Measurements from ENCODE around the gene TTL.
"Not testable (repeated sequence)": the region's sequence is repeated elsewhere in the genome, so short reads cannot be mapped to it uniquely, and the experiment has no call there.

The TTL gene

DNA sequence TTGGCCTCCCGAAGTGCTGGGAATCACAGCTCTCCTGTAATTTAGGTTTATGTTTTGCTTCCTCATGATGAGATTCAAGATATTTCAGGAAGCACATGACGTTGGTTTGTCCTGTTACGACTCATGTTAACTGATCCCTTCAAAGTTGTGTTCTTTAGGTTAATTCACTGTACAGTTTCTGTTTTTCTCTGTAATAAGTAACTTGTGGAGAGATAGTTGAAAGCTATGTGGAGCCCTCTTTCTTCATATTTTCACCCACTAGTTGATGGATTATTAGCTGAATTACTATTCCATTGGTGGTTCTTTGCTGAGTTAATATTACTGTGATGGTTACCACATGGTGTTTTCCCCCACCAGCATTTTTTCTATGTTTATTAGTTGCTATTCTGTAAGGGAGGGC, 84.1 kb downstream of the TTL start:
- Histone ChIP-seq H3K4me1 (ENCODE audit: control insufficient read depth, insufficient read depth, low read length) (no peaks in the 10 kb centered on the region), H3K4me3 (ENCODE audit: low read length) (no peak overlapping the region), H3K36me3 (ENCODE audit: insufficient read depth, low read length) (peaks cover 47% of the 10 kb centered on the region), H3K9me3 (replicated peaks; ENCODE audit: low read length) (no peaks in the 10 kb centered on the region), H3K9ac (ENCODE audit: low read depth, low read length) (no peak overlapping the region), H3K4me2 (ENCODE audit: low read length) (no peak overlapping the region), H3K27me3 (ENCODE audit: control insufficient read depth, insufficient read depth, low read length) (no peaks in the 10 kb centered on the region)

GRCh38 chr2:112566508-112566907, 84.6 kb downstream of the TTL start:
- H3K9me3 ChIP-seq (replicated peaks; ENCODE audit: low read length); H3K27me3 ChIP-seq (ENCODE audit: control insufficient read depth, insufficient read depth, low read length); H3K9ac ChIP-seq (ENCODE audit: low read depth, low read length); H3K4me2 ChIP-seq (ENCODE audit: low read length); H3K4me3 ChIP-seq (ENCODE audit: low read length); H3K4me1 ChIP-seq (ENCODE audit: control insufficient read depth, insufficient read depth, low read length): not testable (repeated sequence)
- H3K36me3 ChIP-seq (ENCODE audit: insufficient read depth, low read length), result peaks cover 47% of the 10 kb centered on the region

- Histone ChIP-seq H3K4me3 (ENCODE audit: low read length) (no peak overlapping the region), H3K4me1 (ENCODE audit: control insufficient read depth, insufficient read depth, low read length) (no peaks in the 10 kb centered on the region), H3K9ac (ENCODE audit: low read depth, low read length) (no peak overlapping the region), H3K36me3 (ENCODE audit: insufficient read depth, low read length) (peaks cover 68% of the 10 kb centered on the region), H3K27me3 (ENCODE audit: control insufficient read depth, insufficient read depth, low read length) (no peaks in the 10 kb centered on the region), H3K4me2 (ENCODE audit: low read length) (no peak overlapping the region), H3K9me3 (replicated peaks; ENCODE audit: low read length) (no peaks in the 10 kb centered on the region)
Observed at GRCh38 chr2:112572005-112572404, 90.0 kb downstream of the TTL start.

- Histone ChIP-seq H3K27me3 (ENCODE audit: control insufficient read depth, insufficient read depth, low read length) (no peaks in the 10 kb centered on the region), H3K4me2 (ENCODE audit: low read length) (no peak overlapping the region), H3K36me3 (ENCODE audit: insufficient read depth, low read length) (peaks cover 27% of the 10 kb centered on the region), H3K9me3 (replicated peaks; ENCODE audit: low read length) (no peaks in the 10 kb centered on the region), H3K9ac (ENCODE audit: low read depth, low read length) (no peak overlapping the region), H3K4me1 (ENCODE audit: control insufficient read depth, insufficient read depth, low read length) (peaks cover 17% of the 10 kb centered on the region), H3K4me3 (ENCODE audit: low read length) (no peak overlapping the region)
Observed at GRCh38 chr2:112577756-112578155, 95.8 kb downstream of the TTL start.

- Histone ChIP-seq H3K9ac (ENCODE audit: low read depth, low read length) (no peak overlapping the region), H3K4me1 (ENCODE audit: control insufficient read depth, insufficient read depth, low read length) (peaks cover 24% of the 10 kb centered on the region), H3K9me3 (replicated peaks; ENCODE audit: low read length) (no peaks in the 10 kb centered on the region), H3K36me3 (ENCODE audit: insufficient read depth, low read length) (peaks cover 19% of the 10 kb centered on the region), H3K27me3 (ENCODE audit: control insufficient read depth, insufficient read depth, low read length) (no peaks in the 10 kb centered on the region), H3K4me3 (ENCODE audit: low read length) (no peak overlapping the region), H3K4me2 (ENCODE audit: low read length) (no peak overlapping the region)
Observed at GRCh38 chr2:112579241-112579640, 97.3 kb downstream of the TTL start.

GRCh38 chr2:112580084-112580483, 98.1 kb downstream of the TTL start:
- Histone ChIP-seq H3K9ac (ENCODE audit: low read depth, low read length) (no peak overlapping the region), H3K4me2 (ENCODE audit: low read length) (no peak overlapping the region), H3K4me1 (ENCODE audit: control insufficient read depth, insufficient read depth, low read length) (peaks cover 27% of the 10 kb centered on the region), H3K36me3 (ENCODE audit: insufficient read depth, low read length) (peaks cover 11% of the 10 kb centered on the region), H3K27me3 (ENCODE audit: control insufficient read depth, insufficient read depth, low read length) (no peaks in the 10 kb centered on the region), H3K4me3 (ENCODE audit: low read length) (no peak overlapping the region), H3K9me3 (replicated peaks; ENCODE audit: low read length) (no peaks in the 10 kb centered on the region)

- Histone ChIP-seq H3K9ac (ENCODE audit: low read depth, low read length) (no peak overlapping the region), H3K27me3 (ENCODE audit: control insufficient read depth, insufficient read depth, low read length) (no peaks in the 10 kb centered on the region), H3K36me3 (ENCODE audit: insufficient read depth, low read length) (no peaks in the 10 kb centered on the region), H3K4me2 (ENCODE audit: low read length) (no peak overlapping the region), H3K9me3 (replicated peaks; ENCODE audit: low read length) (no peaks in the 10 kb centered on the region), H3K4me1 (ENCODE audit: control insufficient read depth, insufficient read depth, low read length) (peaks cover 32% of the 10 kb centered on the region), H3K4me3 (ENCODE audit: low read length) (no peak overlapping the region)
Observed at GRCh38 chr2:112582314-112582746, 100.4 kb downstream of the TTL start.

- H3K4me3 ChIP-seq (ENCODE audit: low read length), result peak overlapping the region; percentile 75
- H3K9ac ChIP-seq (ENCODE audit: low read depth, low read length), result peak overlapping the region; percentile 96
- H3K4me2 ChIP-seq (ENCODE audit: low read length), result peak overlapping the region; percentile 98
- peaks cover 4% of the 10 kb centered on the region for H3K36me3 ChIP-seq (ENCODE audit: insufficient read depth, low read length)
- H3K27me3 ChIP-seq (ENCODE audit: control insufficient read depth, insufficient read depth, low read length), result no peaks in the 10 kb centered on the region
- H3K4me1 ChIP-seq (ENCODE audit: control insufficient read depth, insufficient read depth, low read length), result peaks cover 32% of the 10 kb centered on the region
- no peaks in the 10 kb centered on the region for H3K9me3 ChIP-seq (replicated peaks; ENCODE audit: low read length)
Observed at GRCh38 chr2:112583497-112584133, 101.7 kb downstream of the TTL start.

- Histone ChIP-seq H3K4me3 (ENCODE audit: low read length) (peak within 1 kb of the TSS; percentile 75), H3K36me3 (ENCODE audit: insufficient read depth, low read length) (peaks cover 4% of the 10 kb centered on the region), H3K9ac (ENCODE audit: low read depth, low read length) (peak within 1 kb of the TSS; percentile 96), H3K27me3 (ENCODE audit: control insufficient read depth, insufficient read depth, low read length) (no peaks in the 10 kb centered on the region), H3K4me2 (ENCODE audit: low read length) (peak within 1 kb of the TSS; percentile 98), H3K4me1 (ENCODE audit: control insufficient read depth, insufficient read depth, low read length) (peaks cover 29% of the 10 kb centered on the region), H3K9me3 (replicated peaks; ENCODE audit: low read length) (no peaks in the 10 kb centered on the region)
Observed at GRCh38 chr2:112584134-112584890, 102.4 kb downstream of the TTL start, which contains the start of gene CHCHD5. Gene CHCHD5, plus strand, starts transcription at chr2:112584609. Its CDS starts 39 bp downstream, at chr2:112584648.

DNA sequence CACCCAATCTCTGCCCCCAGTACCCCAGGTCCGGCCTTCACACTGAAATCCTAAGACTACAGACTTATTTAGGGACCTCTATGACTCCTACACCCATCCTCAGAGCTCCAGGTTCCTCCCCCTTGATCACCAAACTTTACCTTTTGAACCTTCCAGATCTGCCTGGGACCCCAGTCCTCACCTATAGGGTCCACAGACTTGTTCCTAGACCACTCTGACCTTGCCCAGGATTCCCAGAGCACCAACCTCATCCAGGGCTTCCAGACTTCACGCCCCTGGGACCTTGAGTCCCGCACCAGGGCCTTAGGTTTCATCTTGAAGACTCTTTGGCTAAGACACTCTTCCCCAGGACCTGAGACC, 102.9 kb downstream of the TTL start:
- Histone ChIP-seq H3K27me3 (ENCODE audit: control insufficient read depth, insufficient read depth, low read length) (no peaks in the 10 kb centered on the region), H3K4me1 (ENCODE audit: control insufficient read depth, insufficient read depth, low read length) (peaks cover 24% of the 10 kb centered on the region), H3K9ac (ENCODE audit: low read depth, low read length) (peak overlapping the region; percentile 96), H3K9me3 (replicated peaks; ENCODE audit: low read length) (no peaks in the 10 kb centered on the region), H3K4me3 (ENCODE audit: low read length) (peak overlapping the region; percentile 75), H3K36me3 (ENCODE audit: insufficient read depth, low read length) (peaks cover 4% of the 10 kb centered on the region), H3K4me2 (ENCODE audit: low read length) (peak overlapping the region; percentile 98)

GRCh38 chr2:112585400-112585799, 103.4 kb downstream of the TTL start:
- H3K4me1 ChIP-seq (ENCODE audit: control insufficient read depth, insufficient read depth, low read length), result peaks cover 24% of the 10 kb centered on the region
- H3K4me3 ChIP-seq (ENCODE audit: low read length), result peak overlapping the region; percentile 75
- H3K9ac ChIP-seq (ENCODE audit: low read depth, low read length), result peak overlapping the region; percentile 96
- no peaks in the 10 kb centered on the region for H3K9me3 ChIP-seq (replicated peaks; ENCODE audit: low read length)
- no peaks in the 10 kb centered on the region for H3K27me3 ChIP-seq (ENCODE audit: control insufficient read depth, insufficient read depth, low read length)
- H3K4me2 ChIP-seq (ENCODE audit: low read length), result peak overlapping the region; percentile 98
- H3K36me3 ChIP-seq (ENCODE audit: insufficient read depth, low read length), result peaks cover 4% of the 10 kb centered on the region
